NCI-H446 treated with DMSO at 0.1 percent for 48 hours (cell line): ENCODE results near the gene ALPK3.
"Not testable (repeated sequence)": the region's sequence is repeated elsewhere in the genome, so short reads cannot be mapped to it uniquely, and the experiment has no call there.

ENCODE experiments used
- DNase-seq: peaks from one replicate; lab custom pipeline; 2025; lab: John Stamatoyannopoulos, UW

The ALPK3 gene

DNA sequence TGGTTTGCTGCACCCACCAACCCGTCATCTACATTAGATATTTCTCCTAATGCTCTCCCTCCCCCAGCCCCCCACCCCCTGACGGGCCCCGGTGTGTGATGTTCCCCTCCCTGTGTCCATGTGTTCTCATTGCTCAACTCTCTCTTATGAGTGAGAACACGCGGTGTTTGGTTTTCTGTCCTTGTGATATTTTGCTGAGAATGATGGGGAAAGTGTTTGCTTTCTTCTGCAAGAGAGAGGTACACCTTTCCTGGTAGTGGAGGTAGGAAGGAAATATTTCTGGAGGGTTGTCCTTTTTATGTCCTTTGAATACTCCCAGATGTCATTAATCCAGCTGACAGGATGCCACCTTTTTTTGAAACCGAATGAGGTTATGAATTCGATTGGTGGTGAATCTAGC, 56.8 kb downstream of the ALPK3 start:
- DNase-seq: no peak

GRCh38 chr15:84874981-84875699, 58.0 kb downstream of the ALPK3 start:
- DNase-seq: no peak

DNA sequence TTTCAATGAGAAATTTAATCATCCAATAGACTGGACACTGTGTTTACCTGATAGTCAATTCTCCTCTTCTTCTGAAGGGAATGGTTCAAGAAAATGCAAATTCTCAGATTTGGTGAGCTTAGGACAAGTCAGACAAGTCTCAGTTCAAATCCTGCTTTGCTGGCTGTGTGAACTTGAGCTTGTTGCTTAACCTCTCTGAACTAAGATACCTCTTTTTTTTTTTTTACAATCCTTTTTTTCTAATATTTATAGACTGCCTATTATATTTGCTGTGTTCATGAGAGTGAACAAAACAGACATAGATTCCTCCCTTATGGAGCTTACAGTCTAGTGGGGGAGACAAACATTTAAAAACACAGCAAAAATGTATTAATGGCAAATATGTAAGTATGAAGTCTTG, 59.1 kb downstream of the ALPK3 start:
- DNase-seq: no peak

DNA sequence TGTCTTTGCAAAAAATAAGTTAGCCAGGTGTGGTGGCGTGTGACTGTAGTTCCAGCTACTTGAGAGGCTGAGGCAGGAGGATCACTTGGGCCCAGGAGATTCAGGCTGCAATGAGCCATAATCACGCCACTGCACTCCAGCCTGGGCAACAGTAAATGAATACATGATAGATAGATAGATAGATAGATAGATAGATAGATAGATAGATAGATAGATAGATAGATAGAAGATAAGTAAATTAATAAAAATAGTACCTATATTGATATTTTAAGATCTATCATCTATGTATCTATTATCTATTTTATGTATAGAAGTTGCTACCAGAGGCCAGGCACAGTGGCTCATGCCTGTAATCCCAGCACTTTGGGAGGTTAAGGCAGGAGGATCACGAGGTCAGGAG, 60.5 kb downstream of the ALPK3 start:
- DNase-seq: not testable (repeated sequence)

GRCh38 chr15:84878504-84878903, 61.3 kb downstream of the ALPK3 start:
- DNase-seq: no peak

- DNase-seq: no peak
Measured at GRCh38 chr15:84879088-84879780, 62.1 kb downstream of the ALPK3 start.

DNA sequence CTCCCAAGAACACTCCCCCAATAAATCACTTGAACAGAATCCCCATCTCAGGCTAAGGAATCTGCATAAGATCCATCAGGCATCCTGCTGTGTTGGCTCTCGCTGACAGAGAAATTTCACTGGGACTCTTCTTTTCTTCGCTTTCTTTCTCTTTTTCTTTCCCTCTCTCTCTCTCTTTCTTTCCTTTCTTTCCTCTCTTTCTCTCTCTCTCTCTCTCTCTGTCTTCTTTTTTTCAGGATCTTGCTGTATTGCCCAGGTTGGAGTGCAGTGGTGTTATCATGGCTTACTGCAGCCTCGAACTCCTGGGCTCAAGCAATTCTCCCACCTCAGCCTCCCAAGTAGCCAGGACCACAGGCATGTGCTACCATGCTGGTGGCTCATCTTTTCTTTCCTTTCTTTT, 62.9 kb downstream of the ALPK3 start:
- no peak for DNase-seq

DNA sequence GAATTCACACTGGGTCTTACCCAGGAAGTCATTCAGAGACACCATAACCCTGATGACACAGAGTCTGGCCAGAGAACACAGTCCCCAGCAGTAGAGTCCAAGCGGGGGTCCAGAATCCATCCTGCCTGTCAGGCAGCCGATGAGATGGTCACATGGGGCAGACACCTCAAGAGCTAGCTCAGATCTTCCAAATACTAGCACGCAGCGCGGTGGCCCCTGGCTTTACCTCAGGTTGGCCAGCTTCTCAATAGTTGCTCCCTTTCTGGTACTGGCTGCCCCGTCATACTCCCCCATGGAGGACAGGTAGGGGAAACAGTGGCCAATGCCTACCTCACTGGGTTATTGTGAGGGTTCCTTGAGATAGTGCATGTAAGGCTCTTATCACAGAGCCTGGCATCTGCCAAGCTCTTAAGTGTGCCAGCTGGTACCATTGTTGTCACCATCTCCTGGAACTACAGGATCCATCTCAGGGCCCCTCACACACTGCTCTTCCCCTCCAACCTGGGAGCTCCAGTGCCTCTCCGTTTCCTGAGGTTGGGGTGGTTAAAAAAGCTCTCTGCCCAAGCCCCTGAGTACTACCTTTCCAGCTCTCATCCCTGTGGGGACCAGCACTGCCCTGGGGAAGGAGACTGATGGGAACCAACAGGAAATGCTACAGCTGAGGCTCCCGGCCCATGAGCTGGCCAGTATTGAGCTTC, 63.8 kb downstream of the ALPK3 start:
- DNase-seq: no peak

DNA sequence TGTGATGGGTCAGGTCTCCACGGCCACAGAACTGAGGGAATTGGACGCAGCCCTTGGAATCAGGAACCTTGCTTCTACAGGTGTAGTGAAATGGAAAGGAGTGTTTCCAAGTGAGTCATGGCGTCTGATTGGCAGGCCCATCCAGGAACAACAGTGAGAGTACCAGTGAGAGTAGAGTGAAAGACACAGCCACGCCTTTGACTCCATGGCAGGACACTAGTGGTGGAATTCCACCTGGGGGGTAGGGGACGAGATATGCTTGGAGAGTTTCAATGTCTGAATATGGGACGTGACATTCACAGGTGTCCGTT, 64.3 kb downstream of the ALPK3 start:
- no peak for DNase-seq

GRCh38 chr15:84883466-84883865, 66.3 kb downstream of the ALPK3 start:
- no peak for DNase-seq

DNA sequence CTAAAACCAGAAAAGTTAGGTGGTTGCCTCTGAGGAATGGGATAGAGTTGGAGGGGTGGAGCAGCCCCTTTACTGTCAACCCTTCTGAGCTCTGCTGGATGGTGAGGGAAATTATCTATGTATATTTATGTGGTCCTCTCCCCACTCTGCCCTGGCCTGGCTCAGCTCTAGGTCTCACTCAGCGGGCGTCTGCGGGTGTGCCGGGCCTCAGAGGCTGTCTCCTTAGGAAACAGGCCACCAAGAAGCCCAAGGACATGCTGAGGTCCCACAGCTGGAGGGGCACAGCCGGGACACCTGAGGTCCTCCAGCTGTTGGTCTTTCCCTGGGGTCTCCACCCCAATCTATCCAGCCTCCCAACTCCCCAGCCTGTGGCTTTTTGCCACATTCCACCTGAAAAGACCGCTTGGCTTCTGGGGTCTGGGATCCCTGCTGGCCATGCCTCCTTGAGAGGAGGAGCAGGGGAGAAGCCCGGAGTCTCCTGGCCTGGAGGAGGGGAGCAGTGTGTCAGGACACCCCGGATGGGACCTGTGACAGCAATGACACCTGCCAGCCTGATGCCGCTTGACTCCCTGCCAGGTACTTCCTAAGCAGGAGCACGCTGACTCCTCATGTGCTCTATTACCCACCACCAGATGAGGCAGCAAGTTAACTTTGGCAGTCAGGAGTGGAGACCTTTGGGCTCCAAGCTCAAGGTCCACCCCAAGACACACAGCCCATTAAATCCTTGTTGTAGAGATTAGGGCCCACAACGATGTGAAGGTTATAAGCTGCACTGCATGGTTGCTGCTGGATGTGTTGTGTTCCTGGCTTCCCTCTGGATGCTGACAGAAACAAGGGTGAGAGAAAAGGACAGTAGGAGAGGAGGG, 67.0 kb downstream of the ALPK3 start, which contains the start of gene SLC28A1:
Gene SLC28A1 (plus strand): TSS at position 747 of the 866 bp plus-strand sequence. CDS start 3,099 bp downstream, outside the sequence.
- no peak for DNase-seq

DNA sequence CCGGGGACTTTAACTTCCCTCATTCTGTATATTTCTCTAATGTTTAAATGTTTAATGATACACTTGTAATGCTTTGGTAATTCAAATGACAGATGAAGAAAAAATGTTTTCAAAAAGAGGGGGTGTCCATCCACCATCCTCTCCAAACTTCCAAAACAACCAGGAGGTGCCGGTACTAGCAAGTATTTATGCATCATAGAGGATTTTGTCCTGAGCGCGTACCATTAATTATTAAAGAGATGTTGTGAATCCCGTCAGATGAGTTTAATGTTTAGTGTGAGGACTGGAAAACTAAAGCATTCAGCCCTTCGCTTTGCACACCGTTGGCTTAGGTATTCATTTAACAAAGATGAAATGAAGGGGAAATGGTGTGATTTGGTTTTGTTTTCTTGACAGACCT, 68.6 kb downstream of the ALPK3 start:
- DNase-seq: no peak

DNA sequence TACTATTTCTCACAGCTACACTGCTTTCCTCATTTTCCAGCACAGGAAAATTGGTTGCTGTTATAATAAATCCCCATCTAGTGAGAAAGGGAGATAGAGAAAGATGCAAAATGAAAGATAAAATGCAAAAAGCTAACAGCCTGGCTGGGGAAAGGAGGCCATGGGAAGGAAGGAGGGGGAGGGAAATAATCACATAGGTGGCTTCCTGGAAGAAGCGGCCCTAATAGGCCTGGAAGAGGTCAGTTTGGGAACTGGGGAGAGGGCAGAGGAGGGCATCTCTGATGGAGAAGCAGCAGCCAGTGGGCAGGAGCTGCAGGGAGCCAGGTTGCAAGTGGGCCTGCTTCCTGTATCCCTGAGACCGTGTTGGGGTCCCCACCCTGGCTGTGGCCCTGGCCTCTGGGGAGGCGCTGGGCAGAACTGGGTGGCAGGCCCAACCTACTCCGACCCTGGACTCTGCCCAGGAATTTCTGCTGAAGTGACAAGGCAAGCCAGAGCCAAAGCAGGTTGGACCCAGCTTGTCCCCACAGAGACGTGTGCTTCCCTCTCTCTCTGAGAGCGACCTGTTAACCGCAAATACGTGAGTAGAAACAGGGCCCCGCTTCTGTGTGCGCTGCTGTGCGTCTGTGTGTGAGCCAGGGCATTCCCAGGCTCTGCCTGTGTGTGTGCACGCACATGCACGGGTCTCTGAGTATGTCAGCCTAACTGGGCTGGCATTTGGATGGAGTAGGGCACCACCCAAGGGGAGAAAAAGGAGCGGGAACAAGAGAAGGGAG, 69.2 kb downstream of the ALPK3 start:
- no peak for DNase-seq

GRCh38 chr15:84886984-84887299, 69.8 kb downstream of the ALPK3 start:
- DNase-seq: no peak

DNA sequence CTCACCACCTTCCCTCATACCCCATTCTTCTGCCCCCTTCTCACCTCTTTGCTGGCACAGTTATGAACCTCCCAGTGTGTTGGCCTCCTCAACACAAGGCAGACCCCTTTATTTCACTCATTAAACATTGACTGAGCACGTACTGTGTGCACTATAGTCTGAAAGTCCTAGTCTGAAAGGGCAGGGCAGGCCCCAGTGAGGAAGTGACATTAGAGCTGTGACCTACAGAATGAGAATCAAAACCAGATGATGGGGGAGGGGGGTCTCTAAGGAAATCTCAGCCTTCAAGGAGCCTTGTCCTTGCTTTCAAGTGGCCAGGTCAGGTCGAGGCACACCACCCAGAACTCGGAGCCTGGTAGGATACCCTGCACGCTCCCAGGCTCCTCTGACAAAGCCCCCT, 70.8 kb downstream of the ALPK3 start:
- no peak for DNase-seq

- DNase-seq: no peak
Measured at GRCh38 chr15:84888639-84889038, 71.5 kb downstream of the ALPK3 start.

DNA sequence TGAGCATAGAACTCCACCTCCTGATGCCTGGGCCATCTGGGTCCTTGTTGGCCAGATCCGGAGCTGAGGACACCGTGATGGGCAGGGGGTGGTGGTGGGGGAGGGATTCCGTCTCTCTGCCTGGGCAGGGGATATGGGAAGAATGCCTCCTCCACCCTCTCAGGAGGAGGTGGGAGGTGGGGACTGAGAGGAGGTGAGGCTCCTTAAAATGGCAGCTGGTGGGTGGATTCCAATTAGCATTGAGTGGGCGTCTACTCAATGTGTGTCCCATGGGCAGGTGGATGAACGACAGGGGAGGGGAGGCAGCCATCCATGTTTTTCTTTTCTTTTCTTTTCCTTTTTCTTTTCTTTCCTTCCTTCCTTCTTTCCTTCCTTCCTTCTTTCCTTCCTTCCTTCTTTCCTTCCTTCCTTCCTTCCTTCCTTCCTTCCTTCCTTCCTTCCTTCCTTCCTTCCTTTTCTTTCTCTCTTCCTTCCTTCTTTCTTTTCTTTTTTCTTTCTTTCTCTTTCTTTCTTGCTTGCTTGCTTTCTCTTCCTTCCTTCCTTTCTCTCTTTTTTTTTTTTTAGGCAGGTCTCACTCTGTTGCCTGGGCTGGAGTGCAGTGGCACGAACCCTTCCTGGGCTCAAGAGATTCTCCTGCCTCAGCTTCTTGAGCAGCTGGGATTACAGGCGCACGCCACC, 72.3 kb downstream of the ALPK3 start:
- no peak for DNase-seq

DNA sequence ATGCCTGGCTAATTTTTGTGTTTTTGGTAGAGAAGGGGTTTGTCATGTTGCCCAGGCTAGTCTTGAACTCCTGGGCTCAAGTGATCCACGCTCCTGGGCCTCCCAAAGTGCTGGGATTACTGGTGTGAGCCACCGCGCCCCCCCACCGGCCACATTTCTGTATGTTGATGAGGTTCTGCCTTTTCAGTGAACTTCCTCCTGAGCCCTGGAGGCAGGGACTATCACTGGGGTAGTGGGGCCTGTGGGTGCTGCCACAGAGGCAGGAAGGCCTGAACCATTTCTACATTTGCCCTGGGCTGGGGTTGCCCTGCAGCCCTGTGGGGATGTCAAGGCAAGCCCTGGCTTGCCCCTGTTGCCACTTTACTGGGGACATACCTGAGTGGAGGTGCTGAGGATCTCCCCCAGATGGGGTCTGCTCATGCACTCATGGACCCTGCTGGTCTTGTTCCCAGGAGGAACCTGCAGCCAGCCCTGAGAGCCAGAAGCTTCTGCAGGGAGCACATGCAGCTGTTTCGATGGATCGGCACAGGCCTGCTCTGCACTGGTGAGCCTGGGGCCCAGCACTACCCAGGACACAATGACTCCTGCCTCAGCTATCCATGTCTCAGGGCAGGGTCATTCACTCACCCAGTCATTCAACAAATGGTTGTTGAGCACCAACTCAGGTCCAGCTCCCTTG, 73.0 kb downstream of the ALPK3 start:
- DNase-seq: no peak

GRCh38 chr15:84890670-84891162, 73.6 kb downstream of the ALPK3 start:
- no peak for DNase-seq

GRCh38 chr15:84891339-84891738, 74.2 kb downstream of the ALPK3 start:
- no peak for DNase-seq
